ACHN (cell line): ENCODE data around the gene GAK.
"Not testable (repeated sequence)": the region's sequence is repeated elsewhere in the genome, so short reads cannot be mapped to it uniquely, and the experiment has no call there.

Experiments used
- DNase-seq: peaks from one replicate; pipeline ENCODE4 v3.0.0-alpha.2; 2015
- in situ Hi-C: cut with HindIII; loops from 2 replicates; pipeline ENCODE4 v1.10.0; 2017; ENCODE audit warnings: low sequenced_read_pairs, low pct_ligation_motif_present, low pct_unique_long_range_greater_than_20kb

The GAK gene

GRCh38 chr4:931960-932712 is at the start of gene GAK, which contains the start of gene TMEM175:
GAK (minus strand) TSS chr4:932316; CDS start chr4:932187, 129 bp downstream.
TMEM175 (plus strand) TSS chr4:932460; CDS start chr4:947740, 15,280 bp downstream.
- in situ Hi-C loops = no loop called here
- peak; percentile 93 for DNase-seq

GRCh38 chr4:978957-979701 is 47.0 kb upstream of the GAK start:
- no peak for DNase-seq
- in situ Hi-C loops = no loop called here

DNA sequence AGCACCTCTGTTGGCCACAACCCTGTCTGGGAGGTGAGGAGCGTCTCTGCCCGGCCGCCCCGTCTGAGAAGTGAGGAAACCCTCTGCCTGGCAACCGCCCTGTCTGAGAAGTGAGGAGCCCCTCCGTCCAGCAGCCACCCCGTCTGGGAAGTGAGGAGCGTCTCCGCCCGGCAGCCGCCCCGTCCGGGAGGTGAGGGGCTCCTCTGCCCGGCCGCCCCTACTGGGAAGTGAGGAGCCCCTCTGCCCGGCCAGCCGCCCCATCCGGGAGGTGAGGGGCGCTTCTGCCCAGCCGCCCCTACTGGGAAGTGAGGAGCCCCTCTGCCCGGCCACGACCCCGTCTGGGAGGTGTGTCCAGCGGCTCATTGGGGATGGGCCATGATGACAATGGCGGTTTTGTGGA is 43.9 kb upstream of the GAK start:
- DNase-seq, in situ Hi-C loops: not testable (repeated sequence)

DNA sequence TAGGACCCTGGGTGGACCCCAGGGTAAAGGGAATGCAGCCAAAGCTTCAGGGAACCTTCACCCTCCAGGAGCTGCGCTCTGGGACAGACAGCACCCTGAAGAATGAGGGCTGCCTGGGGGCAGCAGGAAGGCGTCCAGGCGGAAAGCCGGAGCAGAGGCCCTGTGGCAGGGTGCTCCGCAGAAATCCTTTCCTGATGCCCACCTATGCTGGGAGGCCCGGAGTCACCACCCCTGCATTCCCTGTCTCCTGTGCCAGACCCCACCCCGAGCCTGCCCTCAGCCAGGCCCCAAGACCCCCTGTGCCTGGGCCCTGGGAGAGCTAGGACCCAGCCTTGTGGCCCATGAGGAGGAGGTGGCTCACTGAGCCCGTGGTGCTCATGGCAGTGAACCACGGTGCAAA is 42.6 kb upstream of the GAK start:
- DNase-seq = no peak
- in situ Hi-C loops = no loop called here

GRCh38 chr4:973431-974397 is 41.6 kb upstream of the GAK start, which contains the start of gene DGKQ:
DGKQ (minus strand) TSS chr4:973569; CDS start chr4:973482, 87 bp downstream.
- in situ Hi-C loops = no loop called here
- peak; percentile 64 for DNase-seq

GRCh38 chr4:972651-973424 is 40.7 kb upstream of the GAK start:
- peak; percentile 25 for DNase-seq
- in situ Hi-C loops = no loop called here

DNA sequence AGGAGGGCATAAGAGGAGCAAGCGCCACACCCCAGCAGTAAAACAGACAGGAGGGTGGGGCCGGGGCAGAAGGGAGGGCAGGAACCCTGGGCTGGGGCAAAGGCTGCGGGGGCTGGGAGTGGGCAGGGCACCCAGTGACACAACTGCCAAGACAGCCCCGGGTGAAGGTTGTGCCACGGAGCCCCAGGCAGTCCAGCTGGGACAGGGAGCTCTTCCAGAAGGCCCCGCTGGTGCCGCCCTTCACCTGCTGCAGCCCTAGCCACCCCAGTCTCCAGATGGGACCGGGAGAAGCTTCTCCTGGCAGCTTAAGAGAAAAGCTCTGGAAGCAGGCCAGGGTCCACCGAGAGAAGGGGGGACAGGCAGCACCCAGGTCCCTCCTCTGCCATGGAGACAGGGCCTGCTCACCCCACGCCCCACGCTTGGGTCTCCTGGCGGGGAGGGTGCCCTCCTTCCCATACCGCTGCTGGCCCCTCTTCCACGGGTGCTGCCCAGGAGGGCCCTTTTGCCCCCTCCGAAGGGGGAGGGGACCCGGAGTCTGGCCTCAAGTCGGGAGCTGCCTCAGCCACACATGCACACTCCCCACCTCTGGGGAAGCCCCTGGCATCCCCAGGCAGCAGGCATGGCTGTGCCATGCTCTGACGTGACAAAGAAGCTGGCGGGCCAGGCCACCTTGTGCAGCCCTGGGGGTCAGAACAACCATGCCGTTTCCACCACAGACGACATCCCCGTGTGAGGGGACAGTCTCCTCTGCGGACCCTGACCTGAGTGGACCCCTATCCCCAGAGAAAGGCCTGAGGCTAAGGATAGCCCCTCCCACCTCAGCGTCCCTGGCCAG is 39.8 kb upstream of the GAK start:
- in situ Hi-C loops = no loop called here
- DNase-seq = no peak

GRCh38 chr4:970854-971520 is 38.9 kb upstream of the GAK start:
- no peak for DNase-seq

DNA sequence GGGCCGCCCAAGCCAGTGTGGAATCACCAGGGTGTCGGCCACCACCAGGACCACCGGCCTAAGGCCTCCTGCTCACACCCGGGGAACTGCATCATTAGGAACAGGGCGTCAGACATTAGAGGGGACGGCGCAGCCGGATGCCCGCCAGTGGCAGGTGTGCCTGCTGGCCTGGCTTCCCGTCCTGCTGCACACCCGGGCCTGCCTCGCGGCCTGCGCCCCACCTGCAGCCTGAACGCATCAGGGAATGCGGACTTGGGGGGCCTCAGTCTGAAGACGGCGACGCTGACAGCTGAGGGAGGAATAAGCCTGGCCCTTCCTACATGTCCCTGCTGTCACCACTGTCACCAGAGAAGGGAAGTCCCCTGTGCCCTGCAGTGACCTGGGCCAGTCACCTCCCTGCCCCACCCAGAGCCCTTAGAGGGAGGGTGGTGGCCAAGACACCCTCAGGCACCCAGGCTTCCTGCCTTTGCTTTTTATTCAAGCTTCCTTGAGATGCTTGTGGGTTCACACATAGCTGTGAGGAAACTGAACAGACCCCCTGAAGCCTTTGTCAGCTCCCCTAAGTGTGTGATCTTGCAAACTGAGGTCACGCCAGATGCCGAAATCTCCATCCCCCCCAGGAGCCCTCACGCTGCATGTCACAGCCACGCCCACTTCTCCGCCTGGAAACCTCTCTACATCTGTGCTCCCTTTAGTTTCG is 38.1 kb upstream of the GAK start:
- in situ Hi-C loops = no loop called here
- DNase-seq = no peak

More at GRCh38 chr4:970854-971520, 38.9 kb upstream of the GAK start:
- in situ Hi-C loops = no loop called here

GRCh38 chr4:968621-969394 is 36.7 kb upstream of the GAK start:
- in situ Hi-C loops = no loop called here
- no peak for DNase-seq

- in situ Hi-C loops = no loop called here
- no peak for DNase-seq
These were observed 36.1 kb upstream of the GAK start for GRCh38 chr4:968221-968620.

- in situ Hi-C loops = no loop called here
- no peak for DNase-seq
These were observed 35.3 kb upstream of the GAK start for GRCh38 chr4:967113-968104.

- in situ Hi-C loops = no loop called here
These were observed 34.4 kb upstream of the GAK start for GRCh38 chr4:966266-967112.

DNA sequence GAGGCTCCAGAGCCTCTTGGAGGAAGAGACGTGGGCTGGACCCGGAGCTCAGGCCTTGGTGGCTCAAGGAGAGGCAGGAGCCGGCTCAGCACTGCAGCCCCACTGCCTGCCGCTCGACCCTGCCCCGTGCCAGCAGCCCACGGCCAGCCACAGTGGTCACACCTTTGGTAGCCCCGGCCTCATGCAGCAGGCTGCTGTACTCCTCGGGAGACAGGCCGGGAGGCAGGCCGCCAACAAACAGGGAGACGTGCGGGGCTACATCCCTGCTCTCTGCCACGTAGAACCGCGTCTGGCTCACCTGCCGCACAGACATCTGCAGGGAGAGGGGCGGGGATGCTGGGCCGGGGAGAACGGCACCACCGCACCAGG is 33.6 kb upstream of the GAK start:
- no peak for DNase-seq
- in situ Hi-C loops = no loop called here

More at GRCh38 chr4:966266-967112, 34.4 kb upstream of the GAK start:
- no peak for DNase-seq
